Left ventricle myocardium inferior (tissue), 1 donor: ENCODE results near the gene GRK6. TPM values are rescaled to one million over a fixed set of nuclear protein-coding genes. Genes with fewer than 3 reads are reported as not detected.

ENCODE experiments used
- DNase-seq: peaks from one replicate; pipeline ENCODE4 v3.0.0-alpha.2; 2020
- H3K27ac ChIP-seq: fragments of 200-600 bp; replicated peaks from 2 replicates; pipeline ENCODE4 v1.8.0; 2021
- H3K27me3 ChIP-seq: fragments of 200-600 bp; 2 replicates; pipeline ENCODE4 v1.8.0; 2021; ENCODE audit warnings: low read depth
- H3K36me3 ChIP-seq: fragments of 200-600 bp; 2 replicates; pipeline ENCODE4 v1.8.0; 2021
- H3K4me1 ChIP-seq: fragments of 200-600 bp; 2 replicates; pipeline ENCODE4 v1.8.0; 2021
- H3K4me3 ChIP-seq: fragments of 200-600 bp; 2 replicates; pipeline ENCODE4 v1.8.0; 2021; ENCODE audit warnings: mild to moderate bottlenecking, moderate library complexity
- H3K9me3 ChIP-seq: fragments of 200-600 bp; replicated peaks from 2 replicates; pipeline ENCODE4 v1.8.0; 2021
- CTCF ChIP-seq: fragments of 200-600 bp; IDR thresholded peaks from 2 replicates; pipeline ENCODE4 v1.8.0; 2021; ENCODE audit warnings: antibody characterized with exemption, mild to moderate bottlenecking, borderline replicate concordance
- intact Hi-C: fragments of 100-400 bp; cut with micrococcal nuclease; formaldehyde crosslinking; loops from one replicate; pipeline ENCODE4 v1.11.0; 2022
- total RNA-seq: library from RNA; stranded (reverse); fragmentation: NEBNext Ultra II Directional; extraction: Animal tissue kit (Norgen Biotek cat#: 25700); gene quantifications from one replicate; pipeline ENCODE4 v1.2.1, GENCODE V29; 2021
- donor health status: DM: no; HTN: yes; CAD: no; lungs with severe emphysema.

Gene GRK6
- total RNA-seq, 1 donor from 2014 or later = 15.6 TPM

- no peaks in the 10 kb centered on the region for H3K36me3 ChIP-seq
- intact Hi-C loops = loop anchor here (5.0 kb wide), 1 partner anchor 48 kb away; no protein-coding TSS in a partner anchor
- no peak overlapping the region for H3K27ac ChIP-seq
- no peaks in the 10 kb centered on the region for H3K9me3 ChIP-seq
- peak overlapping the region; percentile 74 for H3K4me3 ChIP-seq
- DNase-seq = no peak
- H3K27me3 ChIP-seq = peaks cover 98% of the 10 kb centered on the region
- no peak for TF ChIP-seq CTCF
- peaks cover 39% of the 10 kb centered on the region for H3K4me1 ChIP-seq
Observed at GRCh38 chr5:177404641-177405179, 21.8 kb upstream of the GRK6 start.

GRCh38 chr5:177405312-177405711 is 21.2 kb upstream of the GRK6 start:
- DNase-seq = no peak
- Histone ChIP-seq H3K36me3 (no peaks in the 10 kb centered on the region), H3K27ac (no peak overlapping the region), H3K4me3 (no peak overlapping the region), H3K4me1 (peaks cover 33% of the 10 kb centered on the region), H3K9me3 (no peaks in the 10 kb centered on the region), H3K27me3 (peaks cover 92% of the 10 kb centered on the region)
- no peak for TF ChIP-seq CTCF
- intact Hi-C loops = no loop called here

GRCh38 chr5:177405805-177406204 is 20.7 kb upstream of the GRK6 start:
- no peak overlapping the region for H3K27ac ChIP-seq
- intact Hi-C loops = no loop called here

GRCh38 chr5:177409043-177409801 is 17.3 kb upstream of the GRK6 start, which contains the start of gene F12:
TSS of gene F12 (minus strand) at chr5:177409564. CDS start at chr5:177409527, 37 bp downstream.
- intact Hi-C loops = no loop called here
- Histone ChIP-seq H3K36me3 (no peaks in the 10 kb centered on the region), H3K9me3 (no peaks in the 10 kb centered on the region), H3K4me3 (no peak within 1 kb of the TSS), H3K4me1 (peaks cover 8% of the 10 kb centered on the region), H3K27ac (no peak within 1 kb of the TSS), H3K27me3 (peaks cover 75% of the 10 kb centered on the region)
- no peak for TF ChIP-seq CTCF
- DNase-seq = no peak

More at GRCh38 chr5:177405805-177406204, 20.7 kb upstream of the GRK6 start:
- Histone ChIP-seq H3K9me3 (no peaks in the 10 kb centered on the region), H3K27me3 (peaks cover 87% of the 10 kb centered on the region), H3K4me3 (no peak overlapping the region), H3K36me3 (no peaks in the 10 kb centered on the region), H3K4me1 (peaks cover 29% of the 10 kb centered on the region)
- TF ChIP-seq CTCF = no peak
- DNase-seq = peak; percentile 47

- no peak for DNase-seq
- intact Hi-C loops = no loop called here
- H3K4me3 ChIP-seq = no peak overlapping the region
- no peak overlapping the region for H3K27ac ChIP-seq
- TF ChIP-seq CTCF = no peak
- peaks cover 64% of the 10 kb centered on the region for H3K27me3 ChIP-seq
- no peaks in the 10 kb centered on the region for H3K9me3 ChIP-seq
- H3K36me3 ChIP-seq = no peaks in the 10 kb centered on the region
- H3K4me1 ChIP-seq = no peaks in the 10 kb centered on the region
Observed at GRCh38 chr5:177410575-177410974, 15.9 kb upstream of the GRK6 start.
